AG09309 (cell line): ENCODE measurements around the gene SHISA5.

Source experiments
- DNase-seq: peaks from one replicate; pipeline ENCODE4 v3.0.0-alpha.2; 2010; ENCODE audit warnings: low read depth
- H3K4me3 ChIP-seq: 2 replicates; pipeline ENCODE4 v1.5.1; 2011; ENCODE audit warnings: mild to moderate bottlenecking, low read depth, low read length, moderate library complexity; ENCODE audit not compliant: control insufficient read depth
- TF ChIP-seq, protein P1 (sequence below): IDR thresholded peaks from 2 replicates; pipeline ENCODE4 v1.5.1; 2011; ENCODE audit warnings: mild to moderate bottlenecking, low read depth, low read length, inconsistent platforms; ENCODE audit not compliant: insufficient read depth, control insufficient read depth; ENCODE audit errors: missing control alignments

Gene SHISA5

DNA sequence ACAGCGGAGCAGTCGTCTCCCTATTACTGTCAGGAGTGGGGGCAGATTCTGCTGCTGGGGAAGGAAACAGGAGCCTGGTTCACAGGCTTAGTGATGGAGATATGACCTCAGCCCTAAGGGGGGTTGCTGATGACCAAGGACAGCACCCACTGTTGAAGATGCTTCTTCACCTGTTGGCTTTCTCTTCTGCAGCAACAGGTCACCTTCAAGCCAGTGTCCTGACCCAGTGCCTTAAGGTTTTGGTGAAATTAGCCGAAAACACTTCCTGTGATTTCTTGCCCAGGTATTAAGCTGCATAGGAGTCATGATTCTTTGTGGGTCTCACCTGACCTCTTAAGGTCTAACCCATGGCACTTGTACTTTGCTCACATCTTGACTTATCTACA, 43.5 kb downstream of the SHISA5 start:
- TF ChIP-seq, protein P1, sequence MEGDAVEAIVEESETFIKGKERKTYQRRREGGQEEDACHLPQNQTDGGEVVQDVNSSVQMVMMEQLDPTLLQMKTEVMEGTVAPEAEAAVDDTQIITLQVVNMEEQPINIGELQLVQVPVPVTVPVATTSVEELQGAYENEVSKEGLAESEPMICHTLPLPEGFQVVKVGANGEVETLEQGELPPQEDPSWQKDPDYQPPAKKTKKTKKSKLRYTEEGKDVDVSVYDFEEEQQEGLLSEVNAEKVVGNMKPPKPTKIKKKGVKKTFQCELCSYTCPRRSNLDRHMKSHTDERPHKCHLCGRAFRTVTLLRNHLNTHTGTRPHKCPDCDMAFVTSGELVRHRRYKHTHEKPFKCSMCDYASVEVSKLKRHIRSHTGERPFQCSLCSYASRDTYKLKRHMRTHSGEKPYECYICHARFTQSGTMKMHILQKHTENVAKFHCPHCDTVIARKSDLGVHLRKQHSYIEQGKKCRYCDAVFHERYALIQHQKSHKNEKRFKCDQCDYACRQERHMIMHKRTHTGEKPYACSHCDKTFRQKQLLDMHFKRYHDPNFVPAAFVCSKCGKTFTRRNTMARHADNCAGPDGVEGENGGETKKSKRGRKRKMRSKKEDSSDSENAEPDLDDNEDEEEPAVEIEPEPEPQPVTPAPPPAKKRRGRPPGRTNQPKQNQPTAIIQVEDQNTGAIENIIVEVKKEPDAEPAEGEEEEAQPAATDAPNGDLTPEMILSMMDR, result no peak
- DNase-seq, result no peak
- no peak overlapping the region for H3K4me3 ChIP-seq

GRCh38 chr3:48459773-48460516, 44.0 kb downstream of the SHISA5 start:
- DNase-seq, result no peak
- TF ChIP-seq, protein P1, result no peak
- H3K4me3 ChIP-seq, result no peak overlapping the region

GRCh38 chr3:48459331-48459730, 44.6 kb downstream of the SHISA5 start:
- H3K4me3 ChIP-seq, result no peak overlapping the region
- no peak for DNase-seq
- TF ChIP-seq, protein P1, result no peak

- TF ChIP-seq, protein P1, result no peak
- no peak for DNase-seq
- no peak overlapping the region for H3K4me3 ChIP-seq
Observed at GRCh38 chr3:48456456-48456855, 47.5 kb downstream of the SHISA5 start.

- TF ChIP-seq, protein P1, result no peak
- no peak for DNase-seq
- H3K4me3 ChIP-seq, result no peak overlapping the region
Observed at GRCh38 chr3:48451270-48451669, 52.7 kb downstream of the SHISA5 start.

- TF ChIP-seq, protein P1, result no peak
- H3K4me3 ChIP-seq, result peak within 1 kb of the TSS; percentile 61
- DNase-seq, result peak; percentile 35
Observed at GRCh38 chr3:48446425-48447193, 57.4 kb downstream of the SHISA5 start, which contains the start of gene ATRIP. TSS of gene ATRIP (plus strand) at chr3:48446737. CDS start at chr3:48446846, 109 bp downstream.
